ENCODE data around the gene MPG.

- TF ChIP-seq CTCF (IDR thresholded peaks at IDR 0.05) = no peak
- TF ChIP-seq EZH2phosphoT487 (IDR thresholded peaks at IDR 0.05) = no peak
- no peak for TF ChIP-seq EZH2 (IDR thresholded peaks at IDR 0.05)
Measured at GRCh38 chr16:57711-58110, 20.3 kb upstream of the MPG start.
